HG03378 (cell line): ENCODE measurements around the gene ACAD10.
"Not testable (repeated sequence)": the region's sequence is repeated elsewhere in the genome, so short reads cannot be mapped to it uniquely, and the experiment has no call there.

ENCODE experiments used
- ATAC-seq: cut with Tn5 transposase; IDR thresholded peaks from one replicate; pipeline ENCODE4 v1.9.1; 2021; ENCODE audit warnings: mild to moderate bottlenecking, moderate library complexity; ENCODE audit not compliant: unreplicated experiment

Gene ACAD10

GRCh38 chr12:111686574-111687105, 787 bp downstream of the ACAD10 start:
- no peak for ATAC-seq

- no peak for ATAC-seq
These were observed 1.4 kb downstream of the ACAD10 start for GRCh38 chr12:111687255-111687654.

GRCh38 chr12:111687952-111688351, 2.1 kb downstream of the ACAD10 start:
- ATAC-seq: no peak

DNA sequence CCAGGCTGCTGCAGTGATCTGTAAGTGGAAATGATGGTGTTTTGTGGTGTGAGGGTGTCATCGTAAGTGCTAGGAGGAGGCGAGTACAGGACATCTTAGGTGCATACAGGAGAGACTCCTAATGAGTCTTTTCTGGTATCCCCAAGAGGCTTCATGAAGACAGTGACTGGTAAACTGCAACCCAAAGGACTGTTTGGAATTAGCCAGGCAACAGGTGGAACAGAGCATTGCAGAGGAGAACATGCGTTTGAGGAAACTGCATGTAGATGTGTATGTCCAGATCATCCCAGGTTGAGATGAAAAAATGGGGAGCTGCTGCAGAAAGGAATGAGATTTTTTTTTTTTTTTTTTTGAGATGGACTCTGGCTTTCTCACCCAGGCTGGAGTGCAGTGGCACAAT, 5.4 kb downstream of the ACAD10 start:
- ATAC-seq: no peak

- ATAC-seq: no peak
These were observed 6.8 kb downstream of the ACAD10 start for GRCh38 chr12:111692575-111693210.

DNA sequence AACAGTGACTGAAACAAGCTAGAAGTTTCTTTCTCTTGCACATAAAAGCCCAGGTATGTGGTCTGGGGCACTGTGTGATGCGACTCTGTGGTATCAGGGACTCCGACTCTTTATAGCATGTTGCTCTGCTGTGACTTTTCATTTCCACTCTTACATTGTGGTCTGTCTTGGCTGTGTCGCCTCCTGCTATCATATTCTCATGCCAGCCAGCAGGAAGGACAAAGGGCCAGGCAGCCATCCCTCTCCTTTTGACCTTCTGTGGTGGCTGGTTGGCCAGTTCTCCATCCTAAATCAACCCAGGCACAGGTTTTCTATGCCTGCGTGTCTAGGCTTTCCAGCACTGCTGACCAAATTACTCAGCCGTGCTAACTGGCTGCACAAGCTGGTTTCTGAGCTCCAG, 8.0 kb downstream of the ACAD10 start:
- ATAC-seq: no peak

DNA sequence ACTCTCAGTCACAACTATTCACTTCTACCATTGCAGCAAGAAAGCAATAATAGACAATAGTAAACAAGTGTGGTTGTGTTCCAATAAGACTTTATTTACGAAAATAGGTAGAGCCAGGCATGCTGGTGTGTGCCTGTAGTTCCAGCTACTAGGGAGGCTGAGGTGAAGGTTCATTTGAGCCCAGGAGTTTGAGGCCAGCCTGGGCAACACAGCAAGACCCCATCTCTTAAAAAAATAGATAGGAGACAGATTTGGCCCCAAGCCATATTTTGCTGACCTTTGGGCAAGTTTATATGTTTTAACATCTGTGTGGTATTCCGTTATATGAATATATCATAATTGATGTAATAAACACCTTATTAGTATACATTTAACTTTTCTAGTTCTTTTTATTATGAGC, 14.1 kb downstream of the ACAD10 start:
- ATAC-seq: no peak

DNA sequence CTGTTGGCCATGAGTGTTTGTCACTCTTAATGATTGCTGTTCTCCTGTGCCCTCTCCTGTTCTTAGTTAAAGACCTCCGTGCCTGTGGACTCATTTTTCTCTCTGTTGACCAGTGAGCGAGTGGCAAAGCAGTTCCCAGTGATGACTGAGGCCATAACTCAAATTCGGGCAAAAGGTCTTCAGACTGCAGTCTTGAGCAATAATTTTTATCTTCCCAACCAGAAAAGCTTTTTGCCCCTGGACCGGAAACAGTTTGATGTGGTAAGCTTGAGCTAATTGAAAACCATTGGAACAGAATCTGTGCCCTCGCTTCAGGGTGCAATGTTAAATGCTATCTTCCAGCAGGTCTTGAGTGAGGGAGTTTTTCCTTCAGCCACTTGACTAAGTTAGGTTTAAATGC, 19.8 kb downstream of the ACAD10 start:
- ATAC-seq: no peak

DNA sequence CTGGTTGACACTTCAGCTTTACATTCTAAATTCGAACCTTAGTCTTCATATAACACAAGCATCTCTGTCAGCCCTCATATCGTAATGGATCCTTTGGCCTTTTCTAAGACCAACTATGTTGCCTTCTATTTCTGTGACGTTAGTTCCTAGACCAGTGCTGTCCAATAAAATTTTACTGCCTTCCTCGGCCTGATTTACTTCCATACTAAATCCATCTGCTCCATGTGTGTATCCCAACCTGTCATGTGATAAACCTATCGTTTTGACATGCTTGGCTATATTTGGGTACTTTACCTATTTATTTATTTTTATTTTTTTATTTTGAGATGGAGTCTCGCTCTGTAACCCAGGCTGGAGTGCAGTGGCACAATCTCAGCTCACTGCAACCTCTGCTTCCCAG, 20.3 kb downstream of the ACAD10 start:
- no peak for ATAC-seq

- no peak for ATAC-seq
These were observed 29.4 kb downstream of the ACAD10 start for GRCh38 chr12:111715279-111715678.

GRCh38 chr12:111719316-111719715, 33.5 kb downstream of the ACAD10 start:
- not testable (repeated sequence) for ATAC-seq

- ATAC-seq: no peak
These were observed 34.6 kb downstream of the ACAD10 start for GRCh38 chr12:111720457-111720856.

DNA sequence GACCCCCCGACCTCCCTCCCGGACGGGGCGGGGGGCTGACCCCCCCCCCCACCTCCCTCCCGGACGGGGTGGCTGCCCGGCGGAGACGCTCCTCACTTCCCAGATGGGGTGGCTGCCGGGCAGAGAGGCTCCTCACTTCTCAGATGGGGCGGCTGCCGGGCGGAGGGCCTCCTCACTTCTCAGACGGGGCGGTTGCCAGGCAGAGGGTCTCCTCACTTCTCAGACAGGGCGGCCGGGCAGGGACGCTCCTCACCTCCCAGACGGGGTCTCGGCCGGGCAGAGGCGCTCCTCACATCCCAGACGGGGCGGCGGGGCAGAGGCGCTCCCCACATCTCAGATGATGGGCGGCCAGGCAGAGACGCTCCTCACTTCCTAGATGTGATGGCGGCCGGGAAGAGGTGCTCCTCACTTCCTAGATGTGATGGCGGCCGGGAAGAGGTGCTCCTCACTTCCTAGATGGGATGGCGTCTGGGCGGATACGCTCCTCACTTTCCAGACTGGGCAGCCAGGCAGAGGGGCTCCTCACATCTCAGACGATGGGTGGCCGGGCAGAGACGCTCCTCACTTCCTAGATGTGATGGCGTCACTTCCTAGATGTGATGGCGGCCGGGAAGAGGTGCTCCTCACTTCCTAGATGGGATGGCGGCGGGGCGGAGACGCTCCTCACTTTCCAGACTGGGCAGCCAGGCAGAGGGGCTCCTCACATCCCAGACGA, 38.0 kb downstream of the ACAD10 start:
- not testable (repeated sequence) for ATAC-seq

DNA sequence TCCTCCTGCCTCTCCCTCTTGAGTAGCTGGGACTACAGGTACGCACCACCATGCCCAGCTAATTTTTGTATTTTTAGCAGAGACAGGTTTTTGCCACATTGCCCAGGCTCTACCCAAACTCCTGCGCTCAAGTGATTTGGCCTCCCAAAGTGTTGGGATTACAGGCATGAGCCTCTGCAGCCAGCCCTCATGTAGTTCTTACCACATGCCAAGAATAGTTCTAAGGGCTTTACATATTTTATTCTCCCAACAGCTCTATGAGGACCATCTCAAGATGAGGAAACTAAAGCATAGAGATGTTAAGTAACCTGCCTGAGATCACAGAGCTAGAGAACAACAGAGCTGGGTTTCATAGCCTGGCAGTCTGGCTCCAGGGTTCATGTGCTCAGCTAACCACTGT, 42.9 kb downstream of the ACAD10 start:
- ATAC-seq: no peak

DNA sequence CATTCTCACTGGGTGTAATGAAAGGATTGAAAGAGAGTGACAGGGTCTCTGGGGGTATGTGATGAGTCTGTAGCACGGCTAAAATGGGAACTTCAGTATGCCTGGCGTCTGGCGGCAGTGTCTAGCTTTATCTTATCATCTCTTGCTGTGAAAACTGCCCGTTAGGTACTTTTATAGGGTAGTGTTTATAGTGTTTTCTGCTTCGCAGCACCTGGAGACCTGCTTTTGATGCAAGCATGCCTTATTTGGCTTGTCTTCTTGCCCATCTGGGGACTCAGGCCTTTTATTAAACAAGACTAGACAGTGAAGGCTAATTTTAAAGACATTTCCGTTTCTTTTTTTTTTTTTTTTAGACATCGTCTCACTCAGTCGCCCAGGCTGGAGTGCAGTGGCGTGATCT, 44.6 kb downstream of the ACAD10 start:
- ATAC-seq: no peak

GRCh38 chr12:111732786-111733185, 46.9 kb downstream of the ACAD10 start:
- ATAC-seq: no peak

- no peak for ATAC-seq
These were observed 47.6 kb downstream of the ACAD10 start for GRCh38 chr12:111733340-111733915.

- not testable (repeated sequence) for ATAC-seq
These were observed 53.7 kb downstream of the ACAD10 start for GRCh38 chr12:111739524-111739923.

DNA sequence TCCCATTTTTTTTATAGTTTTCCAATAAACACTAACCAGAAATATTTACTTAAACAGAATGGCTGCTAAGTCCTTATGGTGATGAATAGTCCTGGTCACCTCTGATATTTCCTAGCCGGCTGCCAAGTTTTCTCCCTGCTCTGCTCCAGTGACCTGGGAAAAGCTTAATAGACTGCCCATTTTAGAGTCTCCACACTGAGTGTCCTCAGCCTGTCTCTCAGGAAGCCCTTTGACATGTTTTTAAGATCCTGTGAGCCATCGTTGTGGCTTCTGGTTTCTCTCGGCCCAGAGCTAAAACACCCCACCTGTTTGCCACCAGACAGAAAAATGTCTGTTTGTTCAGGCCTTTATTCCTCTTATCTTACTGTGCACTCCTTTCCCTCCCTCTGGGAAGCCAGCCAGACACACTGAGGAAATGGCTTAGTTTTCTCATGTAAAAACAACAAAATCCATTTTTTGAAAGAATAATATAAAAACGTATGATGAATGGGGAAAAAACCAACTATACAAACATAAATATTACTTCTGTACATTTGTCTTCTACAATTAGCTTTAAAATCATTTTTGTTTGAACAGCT, 55.5 kb downstream of the ACAD10 start:
- ATAC-seq: no peak

GRCh38 chr12:111745211-111745610, 59.4 kb downstream of the ACAD10 start:
- no peak for ATAC-seq

GRCh38 chr12:111747333-111747732, 61.5 kb downstream of the ACAD10 start:
- no peak for ATAC-seq
